Pulmonary artery endothelial cell (primary cell): Measurements from ENCODE around the gene CELF4. TPM values are rescaled to one million over a fixed set of nuclear protein-coding genes. Genes with fewer than 3 reads are reported as not detected.

ENCODE experiments used
- DNase-seq: peaks from one replicate; pipeline ENCODE4 v3.0.0-alpha.2; 2011; ENCODE audit warnings: low read depth, low spot score
- total RNA-seq: library from RNA; depleted of rRNA; stranded (reverse); fragments of >200 nt; gene quantifications from 2 replicates; pipeline ENCODE4 v1.2.3, GENCODE V29; 2014

Gene CELF4
- total RNA-seq, 1 donor from 2014 or later = not detected

GRCh38 chr18:37322492-37323035 is 243.0 kb downstream of the CELF4 start:
- DNase-seq = no peak

- DNase-seq = no peak
These were observed 243.8 kb downstream of the CELF4 start for GRCh38 chr18:37321582-37322491.

- DNase-seq = no peak
These were observed 245.3 kb downstream of the CELF4 start for GRCh38 chr18:37320317-37320716.

GRCh38 chr18:37318360-37319355 is 246.9 kb downstream of the CELF4 start:
- no peak for DNase-seq

GRCh38 chr18:37317486-37317885 is 248.1 kb downstream of the CELF4 start:
- DNase-seq = no peak

- DNase-seq = no peak
These were observed 249.1 kb downstream of the CELF4 start for GRCh38 chr18:37316468-37316867.

- DNase-seq = no peak
These were observed 249.7 kb downstream of the CELF4 start for GRCh38 chr18:37315935-37316334.

- no peak for DNase-seq
These were observed 251.1 kb downstream of the CELF4 start for GRCh38 chr18:37314534-37314933.

GRCh38 chr18:37313624-37314023 is 252.0 kb downstream of the CELF4 start:
- no peak for DNase-seq

- no peak for DNase-seq
These were observed 255.7 kb downstream of the CELF4 start for GRCh38 chr18:37309861-37310260.

GRCh38 chr18:37309059-37309458 is 256.5 kb downstream of the CELF4 start:
- DNase-seq = no peak

GRCh38 chr18:37307181-37307580 is 258.4 kb downstream of the CELF4 start:
- DNase-seq = no peak

GRCh38 chr18:37306432-37306831 is 259.2 kb downstream of the CELF4 start:
- no peak for DNase-seq

- DNase-seq = no peak
These were observed 260.5 kb downstream of the CELF4 start for GRCh38 chr18:37305066-37305465.

- no peak for DNase-seq
These were observed 261.5 kb downstream of the CELF4 start for GRCh38 chr18:37304012-37304680.

GRCh38 chr18:37303009-37303408 is 262.6 kb downstream of the CELF4 start:
- no peak for DNase-seq

GRCh38 chr18:37302519-37302918 is 263.1 kb downstream of the CELF4 start:
- DNase-seq = no peak

GRCh38 chr18:37299471-37300304 is 265.9 kb downstream of the CELF4 start:
- peak; percentile 88 for DNase-seq

GRCh38 chr18:37298816-37299215 is 266.8 kb downstream of the CELF4 start:
- no peak for DNase-seq

- DNase-seq = no peak
These were observed 268.5 kb downstream of the CELF4 start for GRCh38 chr18:37297106-37297505.
